T-helper 2 cell treated with Interferon-gamma antibody and Interleukin-4, amounts not matched to agents 5 μg/mL and 100 μg/mL, for 36 hours (primary cell): ENCODE measurements around the gene TECPR2.
A peak's percentile ranks its signal among the peaks of the same experiment; 100 is the strongest.

Experiments used
- DNase-seq: peaks from one replicate; pipeline ENCODE4 v3.0.0; 2021; ENCODE audit warnings: low spot score
- H3K27ac Mint-ChIP-seq: one replicate; pipeline ENCODE4 v1.8.0; 2021; ENCODE audit warnings: mild to moderate bottlenecking, mixed read lengths
- H3K27me3 Mint-ChIP-seq: one replicate; pipeline ENCODE4 v1.8.0; 2021; ENCODE audit warnings: low read depth, mixed read lengths
- H3K36me3 Mint-ChIP-seq: one replicate; pipeline ENCODE4 v1.8.0; 2021; ENCODE audit warnings: low read depth, mixed read lengths
- H3K4me1 Mint-ChIP-seq: one replicate; pipeline ENCODE4 v1.8.0; 2021; ENCODE audit warnings: low read depth, mixed read lengths
- H3K4me3 Mint-ChIP-seq: one replicate; pipeline ENCODE4 v1.8.0; 2022; ENCODE audit warnings: mild to moderate bottlenecking, moderate library complexity, mixed read lengths
- H3K9me3 Mint-ChIP-seq: one replicate; pipeline ENCODE4 v1.8.0; 2021; ENCODE audit warnings: mixed read lengths

Gene TECPR2

GRCh38 chr14:102374264-102374663 lies 11.5 kb downstream of the TECPR2 start:
- DNase-seq, result no peak
- H3K4me1 Mint-ChIP-seq, result peaks cover 22% of the 10 kb centered on the region

GRCh38 chr14:102375119-102375518 lies 12.4 kb downstream of the TECPR2 start:
- no peak for DNase-seq
- Mint-ChIP-seq H3K4me3 (peak overlapping the region; percentile 20), H3K36me3 (no peaks in the 10 kb centered on the region), H3K9me3 (no peaks in the 10 kb centered on the region), H3K27ac (peak overlapping the region; percentile 81), H3K4me1 (peaks cover 22% of the 10 kb centered on the region), H3K27me3 (no peaks in the 10 kb centered on the region)

More at GRCh38 chr14:102374264-102374663, 11.5 kb downstream of the TECPR2 start:
- H3K27ac Mint-ChIP-seq, result no peak overlapping the region
- no peaks in the 10 kb centered on the region for H3K27me3 Mint-ChIP-seq
- no peak overlapping the region for H3K4me3 Mint-ChIP-seq
- no peaks in the 10 kb centered on the region for H3K36me3 Mint-ChIP-seq
- no peaks in the 10 kb centered on the region for H3K9me3 Mint-ChIP-seq

DNA sequence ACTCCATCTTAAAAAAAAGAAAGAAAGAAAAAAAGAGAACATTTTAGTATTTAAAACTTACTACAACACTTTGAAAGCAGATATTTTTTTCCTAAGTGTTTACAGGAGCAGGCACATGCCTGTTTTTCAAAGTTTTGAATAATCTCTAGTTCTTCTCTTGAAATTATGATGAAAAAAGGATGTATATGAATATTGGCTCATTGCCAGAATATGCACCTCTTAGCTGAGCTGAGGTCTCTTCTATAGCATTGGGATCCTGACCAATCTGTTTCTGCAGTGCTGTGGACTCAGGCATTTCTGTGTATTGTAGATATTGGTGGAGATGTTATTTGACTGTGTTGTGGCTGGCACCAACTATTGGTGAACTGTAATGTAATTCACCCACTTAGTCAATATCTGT lies 15.0 kb downstream of the TECPR2 start:
- Mint-ChIP-seq H3K9me3 (no peaks in the 10 kb centered on the region), H3K4me3 (no peak overlapping the region), H3K36me3 (no peaks in the 10 kb centered on the region), H3K27me3 (no peaks in the 10 kb centered on the region), H3K27ac (no peak overlapping the region), H3K4me1 (peaks cover 20% of the 10 kb centered on the region)
- no peak for DNase-seq

DNA sequence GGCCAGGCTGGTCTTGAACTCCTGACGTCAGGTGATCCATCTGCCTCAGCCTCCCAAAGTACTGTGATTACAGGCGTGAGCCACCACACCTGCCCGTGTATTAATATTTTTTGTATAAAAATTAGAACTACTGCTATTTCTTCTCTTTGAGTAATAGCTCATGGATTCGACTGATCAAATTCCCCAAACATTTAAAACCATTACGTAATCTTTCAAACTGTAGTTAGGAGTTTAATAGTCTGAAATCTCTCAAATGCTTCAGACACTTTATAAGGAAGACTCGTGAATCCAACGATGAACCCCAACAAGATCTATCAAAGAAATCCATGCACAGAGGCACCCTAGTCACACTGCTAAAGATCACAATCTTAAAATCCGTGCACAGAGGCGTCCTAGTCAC lies 16.1 kb downstream of the TECPR2 start:
- H3K27ac Mint-ChIP-seq, result no peak overlapping the region
- no peaks in the 10 kb centered on the region for H3K36me3 Mint-ChIP-seq

GRCh38 chr14:102387086-102387485 lies 24.3 kb downstream of the TECPR2 start:
- Mint-ChIP-seq H3K27ac (no peak overlapping the region), H3K36me3 (no peaks in the 10 kb centered on the region), H3K27me3 (no peaks in the 10 kb centered on the region), H3K4me3 (no peak overlapping the region), H3K4me1 (no peaks in the 10 kb centered on the region), H3K9me3 (no peaks in the 10 kb centered on the region)
- no peak for DNase-seq

More for the DNA sequence above, 16.1 kb downstream of the TECPR2 start:
- H3K27me3 Mint-ChIP-seq, result no peaks in the 10 kb centered on the region
- no peak overlapping the region for H3K4me3 Mint-ChIP-seq
- DNase-seq, result no peak
- peaks cover 14% of the 10 kb centered on the region for H3K4me1 Mint-ChIP-seq
- no peaks in the 10 kb centered on the region for H3K9me3 Mint-ChIP-seq

GRCh38 chr14:102389246-102389645 lies 26.5 kb downstream of the TECPR2 start:
- no peaks in the 10 kb centered on the region for H3K9me3 Mint-ChIP-seq
- H3K27me3 Mint-ChIP-seq, result no peaks in the 10 kb centered on the region
- H3K27ac Mint-ChIP-seq, result no peak overlapping the region
- no peaks in the 10 kb centered on the region for H3K36me3 Mint-ChIP-seq
- H3K4me3 Mint-ChIP-seq, result no peak overlapping the region
- DNase-seq, result no peak
- no peaks in the 10 kb centered on the region for H3K4me1 Mint-ChIP-seq

GRCh38 chr14:102390064-102390855 lies 27.5 kb downstream of the TECPR2 start:
- no peaks in the 10 kb centered on the region for H3K27me3 Mint-ChIP-seq
- no peaks in the 10 kb centered on the region for H3K9me3 Mint-ChIP-seq
- DNase-seq, result no peak
- H3K4me1 Mint-ChIP-seq, result peaks cover 4% of the 10 kb centered on the region
- H3K36me3 Mint-ChIP-seq, result no peaks in the 10 kb centered on the region
- H3K4me3 Mint-ChIP-seq, result no peak overlapping the region
- no peak overlapping the region for H3K27ac Mint-ChIP-seq

GRCh38 chr14:102392506-102392905 lies 29.8 kb downstream of the TECPR2 start:
- Mint-ChIP-seq H3K4me3 (no peak overlapping the region), H3K36me3 (peaks cover 12% of the 10 kb centered on the region), H3K27ac (no peak overlapping the region), H3K27me3 (no peaks in the 10 kb centered on the region), H3K9me3 (peaks cover 9% of the 10 kb centered on the region), H3K4me1 (peaks cover 4% of the 10 kb centered on the region)
- no peak for DNase-seq

- H3K9me3 Mint-ChIP-seq, result peaks cover 23% of the 10 kb centered on the region
- DNase-seq, result no peak
- H3K36me3 Mint-ChIP-seq, result peaks cover 20% of the 10 kb centered on the region
- peak overlapping the region; percentile 39 for H3K27ac Mint-ChIP-seq
- no peaks in the 10 kb centered on the region for H3K27me3 Mint-ChIP-seq
- peak overlapping the region; percentile 44 for H3K4me3 Mint-ChIP-seq
- peaks cover 4% of the 10 kb centered on the region for H3K4me1 Mint-ChIP-seq
These were observed 32.1 kb downstream of the TECPR2 start for GRCh38 chr14:102394717-102395375.

- Mint-ChIP-seq H3K36me3 (peaks cover 20% of the 10 kb centered on the region), H3K27ac (no peak overlapping the region), H3K4me1 (peaks cover 4% of the 10 kb centered on the region)
These were observed 33.8 kb downstream of the TECPR2 start for GRCh38 chr14:102396521-102396920.

GRCh38 chr14:102403028-102403427 lies 40.3 kb downstream of the TECPR2 start:
- no peak overlapping the region for H3K4me3 Mint-ChIP-seq
- no peak for DNase-seq
- H3K27ac Mint-ChIP-seq, result no peak overlapping the region
- peaks cover 23% of the 10 kb centered on the region for H3K36me3 Mint-ChIP-seq
- peaks cover 46% of the 10 kb centered on the region for H3K9me3 Mint-ChIP-seq
- H3K4me1 Mint-ChIP-seq, result no peaks in the 10 kb centered on the region
- no peaks in the 10 kb centered on the region for H3K27me3 Mint-ChIP-seq

More at GRCh38 chr14:102396521-102396920, 33.8 kb downstream of the TECPR2 start:
- peaks cover 30% of the 10 kb centered on the region for H3K9me3 Mint-ChIP-seq
- no peaks in the 10 kb centered on the region for H3K27me3 Mint-ChIP-seq
- no peak for DNase-seq
- no peak overlapping the region for H3K4me3 Mint-ChIP-seq

GRCh38 chr14:102407258-102407657 lies 44.5 kb downstream of the TECPR2 start:
- H3K27ac Mint-ChIP-seq, result no peak overlapping the region
- H3K36me3 Mint-ChIP-seq, result peaks cover 24% of the 10 kb centered on the region
- peaks cover 19% of the 10 kb centered on the region for H3K9me3 Mint-ChIP-seq

GRCh38 chr14:102408724-102409123 lies 46.0 kb downstream of the TECPR2 start:
- Mint-ChIP-seq H3K27ac (no peak overlapping the region), H3K27me3 (no peaks in the 10 kb centered on the region), H3K4me1 (peaks cover 7% of the 10 kb centered on the region), H3K9me3 (peaks cover 4% of the 10 kb centered on the region), H3K36me3 (peaks cover 12% of the 10 kb centered on the region), H3K4me3 (no peak overlapping the region)
- no peak for DNase-seq

More at GRCh38 chr14:102407258-102407657, 44.5 kb downstream of the TECPR2 start:
- Mint-ChIP-seq H3K27me3 (no peaks in the 10 kb centered on the region), H3K4me1 (peaks cover 7% of the 10 kb centered on the region), H3K4me3 (no peak overlapping the region)
- DNase-seq, result no peak

GRCh38 chr14:102415671-102416070 lies 52.9 kb downstream of the TECPR2 start:
- H3K36me3 Mint-ChIP-seq, result no peaks in the 10 kb centered on the region
- H3K9me3 Mint-ChIP-seq, result no peaks in the 10 kb centered on the region
- no peak overlapping the region for H3K4me3 Mint-ChIP-seq
- H3K4me1 Mint-ChIP-seq, result no peaks in the 10 kb centered on the region
- H3K27me3 Mint-ChIP-seq, result no peaks in the 10 kb centered on the region
- DNase-seq, result no peak
- H3K27ac Mint-ChIP-seq, result no peak overlapping the region
